ENCODE data around the gene CDKL2.
"Not testable (repeated sequence)": the region's sequence is repeated elsewhere in the genome, so short reads cannot be mapped to it uniquely, and the experiment has no call there.

The CDKL2 gene

GRCh38 chr4:75630174-75630936, at the start of gene CDKL2:
TSS of gene CDKL2 (minus strand) at chr4:75630528. CDS start at chr4:75625988, 4,540 bp downstream.
- in situ Hi-C loops (cut with HindIII; ENCODE audit: low pct_ligation_motif_present, low pct_unique_long_range_greater_than_20kb, low sequenced_read_pairs): no loop called here
- peak; percentile 86 for DNase-seq

DNA sequence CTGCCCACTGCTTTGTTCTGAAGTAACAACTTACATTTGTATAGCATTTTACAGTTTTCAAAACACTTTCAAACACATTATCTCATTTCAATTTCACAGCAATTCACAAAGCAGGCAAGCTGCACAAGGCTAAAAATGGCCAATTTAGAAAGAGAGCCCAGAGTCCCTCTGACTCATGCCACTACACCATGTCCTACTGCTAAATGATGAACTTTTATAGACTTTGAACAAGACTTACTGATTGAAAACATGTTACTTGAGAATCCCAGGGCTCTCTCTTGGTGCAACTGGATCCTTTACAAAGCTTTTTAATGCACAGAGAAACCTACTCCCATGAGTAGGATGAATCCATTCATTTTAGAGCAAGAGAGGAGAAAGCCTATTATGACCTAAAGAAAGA, 48.6 kb upstream of the CDKL2 start:
- in situ Hi-C loops (cut with HindIII; ENCODE audit: low pct_ligation_motif_present, low pct_unique_long_range_greater_than_20kb, low sequenced_read_pairs): no loop called here

GRCh38 chr4:75678473-75678872, 48.1 kb upstream of the CDKL2 start:
- in situ Hi-C loops (cut with HindIII; ENCODE audit: low pct_ligation_motif_present, low pct_unique_long_range_greater_than_20kb, low sequenced_read_pairs): no loop called here
- DNase-seq: no peak

More for the DNA sequence above, 48.6 kb upstream of the CDKL2 start:
- no peak for DNase-seq

DNA sequence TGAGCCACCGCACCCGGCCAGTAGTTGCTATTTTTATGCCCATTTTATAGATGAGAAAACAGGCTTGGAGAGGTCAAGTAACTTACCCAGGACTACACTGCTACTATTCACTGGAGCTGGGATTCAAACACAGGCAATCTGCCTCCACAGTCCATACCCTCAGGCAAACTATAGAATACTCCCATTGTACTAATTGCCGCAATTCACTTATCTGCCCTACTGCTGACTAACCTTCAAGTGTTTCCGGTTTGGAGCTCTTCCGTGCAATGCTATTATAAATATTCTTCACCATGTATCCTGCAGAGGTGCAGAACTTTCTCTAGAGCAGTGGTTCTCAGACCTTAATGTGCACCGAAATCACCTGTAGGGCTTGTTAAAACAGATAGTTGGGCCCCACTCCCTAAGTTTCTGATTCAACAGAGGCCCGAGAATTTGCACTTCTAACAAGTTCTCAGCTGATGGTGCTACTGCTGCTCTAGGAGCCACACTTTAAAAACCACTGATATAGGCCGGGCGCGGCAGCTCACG, 44.7 kb upstream of the CDKL2 start:
- in situ Hi-C loops (cut with HindIII; ENCODE audit: low pct_ligation_motif_present, low pct_unique_long_range_greater_than_20kb, low sequenced_read_pairs): no loop called here
- no peak for DNase-seq

GRCh38 chr4:75673959-75674328, 43.6 kb upstream of the CDKL2 start:
- in situ Hi-C loops (cut with HindIII; ENCODE audit: low pct_ligation_motif_present, low pct_unique_long_range_greater_than_20kb, low sequenced_read_pairs): no loop called here
- DNase-seq: no peak

GRCh38 chr4:75673027-75673958, 43.0 kb upstream of the CDKL2 start, which contains the start of gene G3BP2:
TSS of gene G3BP2 (minus strand) at chr4:75673411. CDS start at chr4:75662025, 11,386 bp downstream.
- in situ Hi-C loops (cut with HindIII; ENCODE audit: low pct_ligation_motif_present, low pct_unique_long_range_greater_than_20kb, low sequenced_read_pairs): no loop called here
- peak; percentile 98 for DNase-seq

DNA sequence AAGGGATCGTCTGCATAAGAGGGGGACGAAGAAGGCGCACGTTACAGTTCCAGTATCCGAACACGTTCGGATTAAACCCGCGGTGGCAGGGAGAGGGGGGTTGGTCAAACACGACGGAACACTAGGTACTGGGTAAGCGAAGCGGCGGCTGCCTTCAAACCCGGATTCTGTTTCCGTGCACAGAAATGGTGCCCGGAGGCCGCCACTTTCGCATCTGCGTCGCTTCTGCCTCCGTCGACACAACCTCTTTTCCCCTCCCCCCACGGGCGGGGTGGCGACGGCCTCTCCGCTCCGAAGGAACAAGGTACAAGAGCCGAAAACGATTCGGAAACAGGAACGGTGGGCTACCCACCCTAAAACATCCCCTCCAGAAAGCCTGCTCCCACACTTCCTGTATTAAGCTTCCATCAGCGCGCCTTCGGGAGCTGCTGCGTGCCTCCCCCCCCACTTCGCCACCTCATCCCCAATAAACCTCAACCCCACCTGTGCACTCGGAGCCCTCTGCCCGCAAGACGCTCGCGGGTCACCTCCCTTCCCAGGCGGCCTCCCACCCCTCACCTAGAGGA, 42.2 kb upstream of the CDKL2 start:
- in situ Hi-C loops (cut with HindIII; ENCODE audit: low pct_ligation_motif_present, low pct_unique_long_range_greater_than_20kb, low sequenced_read_pairs): no loop called here
- peak; percentile 50 for DNase-seq

DNA sequence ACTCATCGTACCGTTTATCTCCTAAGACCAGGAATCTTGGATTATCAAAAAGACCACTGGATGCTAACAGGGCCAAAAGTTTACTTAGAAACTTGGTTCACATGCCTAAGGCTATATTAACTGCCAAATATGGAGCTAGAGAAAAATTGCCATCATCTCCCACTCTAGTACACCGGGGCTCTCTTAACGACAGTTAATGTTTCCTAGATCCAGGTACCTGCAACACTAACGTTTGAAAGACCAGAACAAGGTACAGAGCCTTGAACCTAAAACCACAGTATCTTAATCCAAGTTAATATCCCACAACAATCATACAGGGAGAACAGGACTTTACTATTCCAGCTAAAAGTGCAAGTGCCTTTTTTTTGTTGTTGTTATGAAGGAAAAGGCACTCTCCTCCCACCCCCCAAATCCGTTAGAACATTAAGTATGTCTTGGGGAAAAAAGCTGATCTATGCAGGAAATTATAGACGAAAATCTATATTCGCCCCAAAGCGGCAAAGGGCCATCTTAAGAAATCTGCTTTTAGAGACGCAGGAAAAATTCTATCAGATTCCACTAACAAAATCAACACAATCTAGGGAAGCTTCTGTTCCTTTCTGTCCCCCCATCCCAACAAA, 41.6 kb upstream of the CDKL2 start:
- no peak for DNase-seq
- in situ Hi-C loops (cut with HindIII; ENCODE audit: low pct_ligation_motif_present, low pct_unique_long_range_greater_than_20kb, low sequenced_read_pairs): no loop called here

GRCh38 chr4:75668596-75668995, 38.3 kb upstream of the CDKL2 start:
- DNase-seq: no peak
- in situ Hi-C loops (cut with HindIII; ENCODE audit: low pct_ligation_motif_present, low pct_unique_long_range_greater_than_20kb, low sequenced_read_pairs): no loop called here

DNA sequence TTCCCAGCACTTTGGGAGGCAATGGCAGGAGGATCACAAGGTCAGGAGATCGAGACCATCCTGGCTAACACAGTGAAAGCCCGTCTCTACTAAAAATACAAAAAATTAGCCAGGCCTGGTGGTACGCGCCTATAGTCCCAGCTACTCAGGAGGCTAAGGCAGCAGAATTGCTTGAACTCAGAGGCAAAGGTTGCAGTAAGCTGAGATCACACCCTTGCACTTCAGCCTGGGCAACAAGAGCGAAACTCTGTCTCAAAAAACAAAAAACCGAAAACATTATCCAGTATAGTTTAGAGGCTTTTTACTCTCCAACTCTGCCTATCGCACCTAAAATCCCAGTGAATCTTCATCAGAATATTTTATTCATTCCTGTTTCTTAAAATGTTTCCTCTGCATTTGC, 37.3 kb upstream of the CDKL2 start:
- in situ Hi-C loops (cut with HindIII; ENCODE audit: low pct_ligation_motif_present, low pct_unique_long_range_greater_than_20kb, low sequenced_read_pairs); DNase-seq: not testable (repeated sequence)

DNA sequence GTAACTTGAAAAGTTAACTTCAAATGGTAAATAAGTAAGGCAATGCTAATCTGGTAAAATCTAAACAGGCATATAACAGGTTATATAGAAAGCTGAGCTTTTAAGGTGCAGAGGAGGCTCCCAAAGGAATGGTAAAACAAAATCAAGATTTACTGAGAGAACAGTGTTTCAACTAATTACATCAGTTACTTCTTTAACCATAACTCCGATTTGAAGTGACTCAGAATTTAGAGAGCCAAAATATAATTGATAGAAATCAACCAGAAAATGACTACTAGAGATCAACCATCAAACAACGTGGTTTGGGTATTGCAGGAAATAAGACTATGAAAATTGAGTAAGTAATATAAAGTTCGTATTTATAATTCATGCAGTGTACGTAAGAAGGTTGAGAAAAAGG, 36.0 kb upstream of the CDKL2 start:
- in situ Hi-C loops (cut with HindIII; ENCODE audit: low pct_ligation_motif_present, low pct_unique_long_range_greater_than_20kb, low sequenced_read_pairs): no loop called here
- no peak for DNase-seq

DNA sequence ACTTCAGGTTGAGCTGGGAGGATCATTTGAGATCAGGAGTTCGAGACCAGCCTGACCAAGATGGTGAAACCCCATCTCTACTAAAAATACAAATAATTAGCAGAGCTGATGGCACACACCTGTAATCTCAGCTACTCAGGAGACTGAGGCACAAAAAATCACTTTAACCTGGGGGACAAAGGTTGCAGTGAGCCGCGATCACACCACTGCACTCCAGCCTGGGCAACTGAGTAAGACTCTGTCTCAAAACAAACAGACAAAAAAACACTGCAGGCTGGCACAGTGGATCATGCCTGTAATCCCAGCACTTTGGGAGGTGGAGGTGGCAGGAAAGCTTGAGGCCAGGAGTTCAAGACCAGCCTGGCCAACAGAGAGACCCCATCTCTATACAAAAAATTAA, 34.3 kb upstream of the CDKL2 start:
- DNase-seq; in situ Hi-C loops (cut with HindIII; ENCODE audit: low pct_ligation_motif_present, low pct_unique_long_range_greater_than_20kb, low sequenced_read_pairs): not testable (repeated sequence)

- no peak for DNase-seq
- in situ Hi-C loops (cut with HindIII; ENCODE audit: low pct_ligation_motif_present, low pct_unique_long_range_greater_than_20kb, low sequenced_read_pairs): no loop called here
Measured at GRCh38 chr4:75662626-75663025, 32.3 kb upstream of the CDKL2 start.

GRCh38 chr4:75660491-75660890, 30.2 kb upstream of the CDKL2 start:
- no peak for DNase-seq
- in situ Hi-C loops (cut with HindIII; ENCODE audit: low pct_ligation_motif_present, low pct_unique_long_range_greater_than_20kb, low sequenced_read_pairs): no loop called here

DNA sequence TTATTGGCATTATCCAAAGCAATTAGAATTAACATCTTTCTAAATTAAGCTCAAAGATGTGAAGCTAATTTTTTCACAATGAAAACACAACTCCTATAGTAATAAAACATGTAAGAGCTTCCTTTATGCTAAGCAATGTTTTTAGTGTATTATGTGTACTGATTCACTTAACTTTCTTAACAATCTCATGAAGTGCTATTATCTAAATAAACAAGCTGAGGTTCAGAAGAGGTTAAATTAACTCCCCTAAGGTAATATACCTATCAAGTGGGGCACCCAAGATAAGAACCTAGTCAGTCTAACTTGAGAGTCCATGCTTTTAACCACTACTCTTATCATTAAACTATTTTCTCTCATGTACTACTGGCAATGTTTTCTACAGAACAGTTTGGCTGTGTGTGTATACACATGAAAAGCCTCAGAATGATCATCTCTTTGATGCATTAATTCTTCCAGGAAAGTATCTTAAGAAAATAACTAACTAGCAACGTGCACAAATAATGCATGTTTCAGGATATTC, 29.2 kb upstream of the CDKL2 start:
- no peak for DNase-seq
- in situ Hi-C loops (cut with HindIII; ENCODE audit: low pct_ligation_motif_present, low pct_unique_long_range_greater_than_20kb, low sequenced_read_pairs): no loop called here

GRCh38 chr4:75658876-75659275, 28.5 kb upstream of the CDKL2 start:
- in situ Hi-C loops (cut with HindIII; ENCODE audit: low pct_ligation_motif_present, low pct_unique_long_range_greater_than_20kb, low sequenced_read_pairs): no loop called here

GRCh38 chr4:75655562-75655961, 25.2 kb upstream of the CDKL2 start:
- DNase-seq: no peak
- in situ Hi-C loops (cut with HindIII; ENCODE audit: low pct_ligation_motif_present, low pct_unique_long_range_greater_than_20kb, low sequenced_read_pairs): no loop called here

More at GRCh38 chr4:75658876-75659275, 28.5 kb upstream of the CDKL2 start:
- DNase-seq: peak; percentile 55

- DNase-seq: no peak
- in situ Hi-C loops (cut with HindIII; ENCODE audit: low pct_ligation_motif_present, low pct_unique_long_range_greater_than_20kb, low sequenced_read_pairs): no loop called here
Measured at GRCh38 chr4:75654905-75655304, 24.6 kb upstream of the CDKL2 start.
